ENCODE measurements around the gene ZNF625. TPM values are rescaled to one million over a fixed set of nuclear protein-coding genes. Genes with fewer than 3 reads are reported as not detected.

Gene ZNF625
- total RNA-seq, 4 donors from 2014 or later: 7.3 to 11.4 (median 8.0) TPM

GRCh38 chr19:12145348-12145747, 11.2 kb downstream of the ZNF625 start:
- H3K9me3 ChIP-seq: peaks cover 0 to 5% (median 0%) of the 10 kb centered on the region in 3 donors
- H3K36me3 ChIP-seq: peaks cover 0 to 54% of the 10 kb centered on the region in 2 donors
- no peak overlapping the region for H3K27ac ChIP-seq
- H3K4me3 ChIP-seq: no peak overlapping the region
- 89 to 92% methylated on average over 6 to 8 of the region's 8 CpGs for WGBS, 2 donors (ENCODE audit: low coverage in 1 of 2)
- H3K27me3 ChIP-seq: no peaks in the 10 kb centered on the region
- peaks cover 0 to 12% (median 5%) of the 10 kb centered on the region in 3 donors for H3K4me1 ChIP-seq
- ATAC-seq: no peak
- no peak for TF ChIP-seq CTCF (IDR thresholded peaks at IDR 0.05)

GRCh38 chr19:12141405-12141736, 15.2 kb downstream of the ZNF625 start:
- Histone ChIP-seq H3K27ac (no peak overlapping the region), H3K36me3 (peaks cover 0 to 41% of the 10 kb centered on the region in 2 donors), H3K9me3 (peaks cover 0 to 5% (median 0%) of the 10 kb centered on the region in 3 donors), H3K27me3 (no peaks in the 10 kb centered on the region), H3K4me3 (no peak overlapping the region), H3K4me1 (peaks cover 0 to 36% (median 5%) of the 10 kb centered on the region in 3 donors)
- 51 to 52% methylated on average over 4 to 8 of the region's 10 CpGs for WGBS, 2 donors (ENCODE audit: low coverage in 1 of 2)
- TF ChIP-seq POLR2A (IDR thresholded peaks at IDR 0.05): no peak
- TF ChIP-seq EP300 (IDR thresholded peaks at IDR 0.05): no peak
- TF ChIP-seq POLR2AphosphoS5 (IDR thresholded peaks at IDR 0.05): no peak
- no peak for TF ChIP-seq CTCF (IDR thresholded peaks at IDR 0.05)
- ATAC-seq: no peak

- H3K36me3 ChIP-seq: peaks cover 0 to 41% of the 10 kb centered on the region in 2 donors
- H3K9me3 ChIP-seq: peaks cover 0 to 3% (median 0%) of the 10 kb centered on the region in 3 donors
- peaks cover 0 to 36% (median 5%) of the 10 kb centered on the region in 3 donors for H3K4me1 ChIP-seq
- TF ChIP-seq POLR2A (IDR thresholded peaks at IDR 0.05) (no peak), POLR2AphosphoS5 (IDR thresholded peaks at IDR 0.05) (peak; percentile 52), CTCF (IDR thresholded peaks at IDR 0.05) (peak; percentile 90 to 96 (median 92))
- WGBS, 2 donors (ENCODE audit: low coverage in 1 of 2): 0 to 4% methylated on average over 4 to 10 of the region's 17 CpGs
- peak; percentile 83 for ATAC-seq
- no peaks in the 10 kb centered on the region for H3K27me3 ChIP-seq
- H3K4me3 ChIP-seq: peak overlapping the region; percentile 62 to 85
- peak overlapping the region in 3 of 4 donors; percentile 82 to 91 (median 89) for H3K27ac ChIP-seq
These were observed 15.8 kb downstream of the ZNF625 start for GRCh38 chr19:12140545-12141404.

GRCh38 chr19:12139885-12140544, 16.5 kb downstream of the ZNF625 start, which contains the start of gene ZNF20:
Gene ZNF20, minus strand, starts transcription at chr19:12140350. Its CDS starts 168 bp downstream, at chr19:12140182.
- Histone ChIP-seq H3K4me3 (peak within 1 kb of the TSS; percentile 62 to 85), H3K9me3 (no peaks in the 10 kb centered on the region), H3K36me3 (peaks cover 0 to 41% of the 10 kb centered on the region in 2 donors), H3K27me3 (no peaks in the 10 kb centered on the region), H3K27ac (peak within 1 kb of the TSS; percentile 21 to 91 (median 86)), H3K4me1 (peaks cover 0 to 36% (median 5%) of the 10 kb centered on the region in 3 donors)
- 10% methylated on average over 2 of the region's 49 CpGs; no CpG with 5 or more reads in 1 of the 2 donors for WGBS, 2 donors (ENCODE audit: low coverage in 1 of 2)
- peak; percentile 98 for ATAC-seq
- TF ChIP-seq POLR2A (IDR thresholded peaks at IDR 0.05) (no peak), POLR2AphosphoS5 (IDR thresholded peaks at IDR 0.05) (peak; percentile 30)

GRCh38 chr19:12139269-12139668, 17.3 kb downstream of the ZNF625 start:
- H3K27me3 ChIP-seq: no peaks in the 10 kb centered on the region
- ATAC-seq: no peak
- TF ChIP-seq POLR2A (IDR thresholded peaks at IDR 0.05): no peak
- TF ChIP-seq POLR2AphosphoS5 (IDR thresholded peaks at IDR 0.05): no peak
- TF ChIP-seq CTCF (IDR thresholded peaks at IDR 0.05): no peak
- TF ChIP-seq EP300 (IDR thresholded peaks at IDR 0.05): no peak
- peaks cover 0 to 4% (median 0%) of the 10 kb centered on the region in 3 donors for H3K9me3 ChIP-seq
- H3K36me3 ChIP-seq: peaks cover 0 to 41% of the 10 kb centered on the region in 2 donors
- 22 to 24% methylated on average over 7 to 10 of the region's 13 CpGs for WGBS, 2 donors (ENCODE audit: low coverage in 1 of 2)
- peaks cover 0 to 36% (median 5%) of the 10 kb centered on the region in 3 donors for H3K4me1 ChIP-seq
- peak overlapping the region in 3 of 4 donors; percentile 82 to 91 (median 89) for H3K27ac ChIP-seq
- peak overlapping the region; percentile 62 to 85 for H3K4me3 ChIP-seq

Data from gastroesophageal sphincter (tissue), 4 donors.